Measurements from ENCODE around the gene STX1A.

STX1A gene

GRCh38 chr7:73707045-73707631, 12.3 kb downstream of the STX1A start:
- DNase-seq (ENCODE audit: low read depth) = no peak

DNA sequence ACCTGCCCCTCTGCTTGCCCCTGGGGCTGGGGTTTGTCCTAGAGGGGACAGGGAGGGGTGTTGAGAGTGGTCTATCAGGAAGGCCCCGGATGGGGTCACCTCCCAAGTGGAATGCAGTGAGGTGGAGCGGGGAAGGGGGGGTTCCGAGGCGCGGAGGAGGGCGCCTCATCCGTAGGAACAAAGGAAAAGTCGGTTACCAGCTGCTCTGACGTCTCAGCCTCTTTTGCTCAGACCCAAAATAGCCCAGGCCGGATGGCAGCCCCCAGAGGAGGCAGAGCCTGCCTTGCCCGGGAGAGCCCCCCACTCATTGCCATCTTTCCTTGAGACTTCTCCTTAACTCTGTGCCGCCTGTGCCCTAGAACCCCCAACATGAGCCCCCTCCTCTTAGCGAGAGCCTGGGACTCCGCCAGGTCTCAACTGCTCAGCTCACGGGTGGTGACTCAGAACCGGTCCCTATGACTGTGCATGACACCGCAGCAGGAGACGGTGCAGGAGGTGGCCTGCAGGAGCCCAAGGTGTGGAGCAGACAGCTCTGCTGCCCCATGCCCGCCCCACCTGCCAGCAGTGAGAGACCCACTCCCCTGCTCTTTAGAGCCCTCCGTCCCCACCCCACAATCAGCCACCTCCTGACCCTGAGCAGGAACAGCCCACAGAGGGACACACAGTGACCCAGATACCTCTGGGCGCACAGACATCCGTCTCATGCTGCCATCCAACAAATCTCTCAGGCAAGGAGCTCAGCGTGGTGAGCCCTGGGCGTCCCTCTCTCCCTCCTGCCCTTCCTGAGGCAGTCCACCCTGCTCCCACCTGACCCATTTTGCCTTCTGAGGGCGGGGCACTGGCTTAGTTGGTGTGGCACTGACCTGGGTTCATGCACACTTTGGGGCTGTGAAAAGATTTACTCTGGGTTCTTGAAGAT, 13.1 kb downstream of the STX1A start:
- no peak for DNase-seq (ENCODE audit: low read depth)

DNA sequence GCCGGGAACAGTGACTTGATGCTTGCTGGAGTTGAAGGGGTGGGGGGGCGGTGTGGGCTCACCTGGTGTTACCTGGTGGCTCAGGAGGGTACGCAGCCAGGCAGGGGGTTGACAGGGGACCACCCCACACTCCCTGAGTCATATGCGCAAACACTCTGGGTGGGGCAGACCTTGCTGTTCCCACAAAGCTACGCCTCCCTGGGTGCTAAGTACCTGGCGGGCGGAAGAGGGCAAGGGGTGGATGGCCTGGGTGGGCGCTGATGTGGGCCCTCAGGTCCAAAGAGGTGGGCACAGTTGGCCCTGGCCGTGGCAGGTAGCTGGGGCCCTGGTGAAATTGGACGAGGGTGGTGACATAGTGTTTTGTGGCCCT, 13.9 kb downstream of the STX1A start:
- no peak for DNase-seq (ENCODE audit: low read depth)

- peak; percentile 67 for DNase-seq (ENCODE audit: low read depth)
Observed at GRCh38 chr7:73704640-73705550, 14.6 kb downstream of the STX1A start.

DNA sequence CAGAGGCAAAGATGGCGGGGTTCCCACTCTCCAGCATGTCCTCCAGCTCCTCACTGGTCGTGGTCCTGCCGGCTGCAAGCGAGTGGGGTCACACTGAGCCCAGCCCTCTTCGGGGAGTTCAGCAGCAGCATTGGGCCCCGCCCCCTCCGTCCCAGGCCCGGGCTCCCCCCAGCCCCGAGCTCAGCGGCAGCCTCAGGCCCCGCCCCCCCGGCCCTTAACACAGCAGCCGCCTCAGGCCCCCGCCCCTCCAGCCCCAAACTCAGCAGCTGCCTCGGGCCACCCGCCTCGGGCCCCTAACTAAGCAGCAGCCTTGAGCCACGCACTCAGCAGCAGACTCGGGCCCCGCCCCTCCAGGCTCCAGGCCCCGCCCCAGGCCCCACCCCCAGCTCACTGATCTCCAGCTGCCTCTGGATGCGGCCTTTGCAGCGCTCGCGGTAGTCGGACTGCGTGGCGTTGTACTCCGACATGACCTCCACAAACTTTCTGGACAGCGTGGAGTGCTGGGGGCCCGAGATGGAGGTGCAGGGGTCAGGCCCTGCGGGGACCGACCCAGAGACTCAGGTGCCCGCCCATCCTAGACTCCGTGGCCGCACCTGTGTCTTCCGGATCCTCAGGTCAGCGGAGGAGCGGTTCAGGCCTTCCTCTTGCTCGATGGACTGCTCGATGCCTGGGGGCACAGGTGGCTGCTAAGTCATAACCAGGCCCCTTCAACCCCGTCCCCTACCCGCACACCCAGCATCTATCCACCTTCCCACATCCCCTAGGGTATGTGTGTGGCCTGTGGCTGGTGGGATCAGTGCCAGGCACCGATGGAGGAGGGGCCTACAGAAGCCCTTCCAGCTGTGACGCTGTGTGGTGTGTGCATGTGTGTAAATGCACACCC, 15.5 kb downstream of the STX1A start:
- peak; percentile 39 for DNase-seq (ENCODE audit: low read depth)

DNA sequence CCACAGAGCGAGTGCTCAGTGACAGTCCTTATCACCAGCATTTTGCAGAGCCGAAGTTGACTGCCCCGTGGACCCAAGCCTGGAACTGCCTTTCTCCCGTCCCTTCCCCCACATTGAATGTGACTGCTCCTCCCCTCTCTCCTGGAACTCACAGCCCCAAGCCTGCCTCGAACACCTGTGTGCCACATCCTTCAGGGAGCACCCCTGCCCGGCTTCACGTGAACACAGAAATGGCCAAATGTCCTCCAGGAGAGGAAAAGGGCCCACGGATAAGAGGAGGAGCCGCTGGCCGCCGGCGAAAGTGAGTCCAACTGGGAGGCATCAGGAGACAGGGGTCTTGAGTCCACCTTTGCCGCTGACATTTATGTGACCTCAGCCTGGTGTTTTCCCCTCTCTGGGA, 16.2 kb downstream of the STX1A start:
- no peak for DNase-seq (ENCODE audit: low read depth)

- DNase-seq (ENCODE audit: low read depth) = no peak
Observed at GRCh38 chr7:73702665-73703064, 16.8 kb downstream of the STX1A start.

- DNase-seq (ENCODE audit: low read depth) = no peak
Observed at GRCh38 chr7:73702226-73702625, 17.2 kb downstream of the STX1A start.

GRCh38 chr7:73701357-73701995, 18.0 kb downstream of the STX1A start:
- DNase-seq (ENCODE audit: low read depth) = peak; percentile 68

- no peak for DNase-seq (ENCODE audit: low read depth)
Observed at GRCh38 chr7:73700581-73701134, 18.8 kb downstream of the STX1A start.

- no peak for DNase-seq (ENCODE audit: low read depth)
Observed at GRCh38 chr7:73700069-73700423, 19.4 kb downstream of the STX1A start.

- DNase-seq (ENCODE audit: low read depth) = no peak
Observed at GRCh38 chr7:73699370-73700068, 19.9 kb downstream of the STX1A start.

DNA sequence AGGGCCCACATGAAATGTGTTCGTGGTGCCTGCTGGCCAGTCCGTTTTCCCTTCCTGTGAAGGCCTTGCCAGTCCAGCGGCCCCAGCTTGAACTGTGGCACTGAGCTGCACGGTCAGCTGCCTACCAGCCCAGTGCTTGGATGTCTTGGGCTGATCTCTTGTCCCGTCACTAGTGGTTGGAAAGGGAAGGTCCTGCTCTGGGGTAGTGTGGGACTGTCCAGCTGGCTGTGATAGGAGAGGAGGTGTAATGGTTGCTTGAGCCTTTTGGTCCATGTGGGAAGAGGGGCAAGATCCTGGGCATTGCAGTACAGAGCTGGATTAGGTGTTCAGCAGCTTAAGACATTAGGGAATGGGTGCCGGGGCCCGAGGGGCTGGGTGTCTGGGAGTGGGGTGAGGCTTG, 21.1 kb downstream of the STX1A start:
- DNase-seq (ENCODE audit: low read depth) = no peak

GRCh38 chr7:73696372-73696771, 23.1 kb downstream of the STX1A start:
- no peak for DNase-seq (ENCODE audit: low read depth)

DNA sequence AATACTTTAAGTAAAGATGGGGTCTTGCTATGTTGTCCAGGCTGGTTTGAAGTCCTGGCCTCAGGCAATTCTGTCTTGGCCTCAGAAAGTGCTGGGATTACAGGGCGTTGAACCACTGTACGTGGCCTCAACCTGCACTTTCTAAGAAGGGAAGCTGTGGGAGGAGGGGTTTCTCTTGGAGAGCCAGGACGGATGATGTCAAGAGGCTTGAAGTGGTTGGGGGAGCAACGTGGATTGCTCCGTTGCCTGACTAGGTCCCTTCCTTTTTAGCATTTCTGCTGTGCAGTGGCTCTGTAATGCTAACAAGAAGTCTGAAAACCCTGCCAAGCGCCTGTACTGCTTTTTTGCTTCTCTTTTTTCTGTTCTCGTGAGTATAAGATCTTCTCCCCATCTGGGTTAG, 28.8 kb downstream of the STX1A start:
- DNase-seq (ENCODE audit: low read depth) = no peak

DNA sequence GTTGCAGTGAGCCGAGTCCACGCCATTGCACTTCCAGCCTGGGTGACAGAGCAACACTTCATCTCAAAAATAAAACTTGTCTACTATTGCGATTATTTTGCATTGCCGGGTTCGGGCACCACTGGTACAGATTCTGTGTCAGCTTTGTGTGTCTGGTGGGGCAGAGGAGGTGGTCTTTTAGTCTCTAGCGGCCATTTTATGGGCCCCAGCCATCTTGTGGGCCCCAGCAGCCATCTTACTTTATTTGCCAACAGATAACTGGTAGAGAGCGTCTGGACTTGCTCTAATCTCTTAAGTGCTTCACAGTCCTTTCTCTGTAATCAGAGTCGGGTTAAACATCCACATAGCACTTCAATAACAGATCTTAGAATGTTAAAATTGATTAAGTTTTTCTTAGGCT, 31.2 kb downstream of the STX1A start:
- no peak for DNase-seq (ENCODE audit: low read depth)

DNA sequence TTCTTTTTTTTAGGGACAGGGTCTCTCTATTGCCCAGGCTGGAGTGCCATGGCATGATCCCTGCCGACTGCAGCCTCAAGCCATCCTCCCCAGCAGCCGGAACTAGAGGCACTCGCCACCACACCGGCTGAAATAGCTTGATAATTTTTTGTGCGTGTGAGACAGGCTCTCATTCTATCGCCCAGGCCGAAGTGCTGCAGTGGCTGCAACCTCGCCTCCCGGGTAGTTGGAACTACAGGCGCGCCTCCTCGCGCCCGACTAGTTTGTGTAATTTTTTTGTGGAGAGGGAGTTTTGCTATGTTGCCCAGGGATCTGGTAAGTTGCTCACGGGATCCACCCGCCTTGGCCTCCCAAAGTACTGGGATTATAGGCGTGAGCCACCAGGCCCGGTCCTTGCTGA, 34.2 kb downstream of the STX1A start:
- DNase-seq (ENCODE audit: low read depth) = no peak

GRCh38 chr7:73683788-73684693, 35.4 kb downstream of the STX1A start:
- no peak for DNase-seq (ENCODE audit: low read depth)
